Occipital lobe (tissue), 2 donors: Measurements from ENCODE around the gene RAB7B. TPM values are rescaled to one million over a fixed set of nuclear protein-coding genes. Genes with fewer than 3 reads are reported as not detected.

Experiments used
- DNase-seq: peaks from one replicate; lab custom pipeline; 2025; lab: John Stamatoyannopoulos, UW
- total RNA-seq: library from RNA; depleted of rRNA; stranded (reverse); fragments of >200 nt; gene quantifications from one replicate; pipeline ENCODE4 v1.2.3, GENCODE V29; 2014

RAB7B gene
- total RNA-seq, 1 donor from 2014 or later: 0.78 TPM

DNA sequence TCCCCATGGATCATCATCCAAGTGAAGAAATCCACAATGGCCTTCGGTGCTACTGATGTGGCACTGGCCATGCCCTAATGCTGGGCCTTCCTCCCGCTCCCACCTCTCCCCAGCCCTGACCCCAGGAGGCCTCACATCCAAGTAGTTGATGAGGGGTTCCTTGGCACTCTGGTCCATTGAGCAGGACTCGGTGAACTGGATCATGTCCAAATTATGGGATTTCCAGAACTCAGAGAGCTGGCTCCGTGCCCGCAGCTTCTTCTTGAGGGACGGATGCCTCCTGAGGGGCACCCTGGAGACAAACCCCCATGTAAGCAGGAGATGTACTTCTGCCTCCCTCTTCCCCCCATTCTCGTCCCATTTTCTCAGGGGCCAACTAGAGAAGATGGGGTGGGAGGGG is 19.6 kb upstream of the RAB7B start:
- DNase-seq: no peak

DNA sequence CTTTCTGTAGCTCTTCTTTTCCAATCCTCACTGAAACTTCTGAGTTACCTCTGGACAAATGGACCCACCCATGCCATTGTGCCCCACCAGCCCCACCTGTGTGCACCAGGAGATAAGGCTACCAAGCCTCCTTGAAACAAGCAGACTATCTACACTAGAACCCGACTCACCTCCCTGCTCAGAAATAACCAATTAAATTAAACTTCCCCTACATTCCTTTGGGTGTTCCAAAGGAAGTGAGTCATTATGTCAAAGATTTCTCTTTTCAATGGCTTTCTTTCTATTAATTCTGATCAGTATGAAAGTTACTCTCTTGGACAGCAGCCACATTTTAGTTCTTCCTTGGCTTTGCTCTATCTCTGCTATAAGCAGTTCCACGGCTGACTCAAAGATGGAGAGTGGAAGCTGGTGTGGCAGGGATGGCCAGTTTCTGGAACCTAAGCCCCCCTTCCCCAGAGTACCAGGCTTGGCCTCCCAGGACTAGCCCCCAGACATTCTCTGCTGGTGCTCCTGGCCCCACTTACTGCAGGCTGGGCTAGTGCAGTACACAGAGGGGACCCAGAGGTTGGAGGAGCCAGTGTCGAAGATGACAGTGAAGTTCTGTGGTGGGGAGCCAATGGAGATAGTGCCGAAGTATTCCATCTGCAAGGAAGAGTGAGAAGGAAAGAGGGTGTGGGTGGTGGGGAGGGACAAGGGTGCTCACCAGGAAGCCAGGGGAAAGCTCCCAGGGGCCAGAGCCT is 18.6 kb upstream of the RAB7B start:
- DNase-seq: no peak

DNA sequence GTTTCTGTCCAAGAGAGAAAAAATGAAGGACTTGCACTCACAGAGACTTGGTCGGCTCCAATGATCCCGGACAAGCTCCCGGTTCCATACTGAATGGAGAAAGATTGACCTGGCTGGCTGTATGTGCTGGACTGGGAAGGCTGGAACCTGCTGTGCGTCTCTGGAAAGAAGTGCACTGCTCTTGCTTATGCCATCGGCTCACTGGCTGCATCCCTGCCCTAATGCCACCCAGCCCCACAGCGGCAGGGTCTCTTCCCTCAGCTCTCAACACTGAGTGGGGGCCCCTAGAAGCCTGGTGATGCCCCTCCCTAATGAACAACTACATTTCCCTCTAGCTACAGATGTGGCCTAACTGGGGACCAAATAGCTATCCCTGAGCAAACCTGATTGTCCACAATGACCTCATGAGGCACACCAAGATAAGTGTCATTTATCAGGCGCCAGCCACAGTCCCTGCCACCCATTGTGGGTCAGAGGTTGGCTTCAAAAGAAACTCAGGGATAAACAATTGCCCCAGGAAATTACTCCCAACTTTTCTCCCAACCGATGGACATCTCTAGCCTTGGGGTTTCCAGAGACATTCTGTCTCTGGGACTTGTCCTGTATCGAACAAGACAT is 17.9 kb upstream of the RAB7B start:
- DNase-seq: no peak

DNA sequence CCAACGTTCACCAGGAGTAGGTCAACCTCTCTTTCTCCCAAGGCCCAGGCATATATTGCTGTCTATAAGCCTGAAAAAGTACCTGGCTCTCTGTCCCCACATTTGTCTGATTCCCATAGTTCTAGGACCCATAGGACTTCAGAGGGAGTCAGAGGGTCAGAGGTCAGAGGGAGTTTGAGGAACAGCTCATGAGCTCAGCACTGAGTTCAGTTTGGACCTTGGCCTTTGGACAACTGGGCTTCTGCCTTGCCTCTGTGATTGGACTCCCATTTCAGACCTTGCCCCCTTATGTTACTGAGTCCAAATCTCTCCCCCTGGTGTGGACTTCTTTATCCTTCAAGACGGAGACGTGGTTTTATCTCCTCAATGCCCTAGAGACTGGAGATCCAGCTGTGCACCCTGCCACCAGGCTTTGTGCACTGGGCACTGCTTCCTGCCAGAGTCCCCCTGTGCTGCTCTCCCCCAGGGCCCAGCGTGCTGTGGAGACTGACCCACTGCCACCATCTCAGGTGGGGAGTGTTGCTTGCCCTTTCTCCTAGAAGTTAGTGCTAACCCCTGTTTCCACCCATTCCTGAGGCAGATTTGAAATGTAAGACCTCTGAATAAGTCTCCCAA is 17.3 kb upstream of the RAB7B start:
- DNase-seq: no peak

DNA sequence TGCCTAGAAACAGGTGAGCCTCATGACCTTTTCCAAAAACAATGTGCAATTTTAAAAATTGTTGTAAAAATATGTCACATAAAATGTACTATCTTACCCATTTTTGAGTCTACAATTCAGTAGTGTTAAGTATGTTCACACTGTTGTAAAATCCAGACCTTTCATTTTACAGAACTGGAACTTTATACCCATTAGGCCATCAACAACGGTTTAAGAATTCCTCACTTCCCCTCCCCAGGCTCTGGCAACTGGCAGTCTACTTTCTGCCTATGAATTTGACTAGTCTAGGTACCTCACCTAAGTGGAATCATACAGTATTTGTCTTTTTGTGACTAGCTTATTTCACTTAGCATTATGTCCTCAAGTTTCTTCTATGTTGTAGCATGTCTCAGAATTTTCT is 11.9 kb upstream of the RAB7B start:
- DNase-seq: no peak

DNA sequence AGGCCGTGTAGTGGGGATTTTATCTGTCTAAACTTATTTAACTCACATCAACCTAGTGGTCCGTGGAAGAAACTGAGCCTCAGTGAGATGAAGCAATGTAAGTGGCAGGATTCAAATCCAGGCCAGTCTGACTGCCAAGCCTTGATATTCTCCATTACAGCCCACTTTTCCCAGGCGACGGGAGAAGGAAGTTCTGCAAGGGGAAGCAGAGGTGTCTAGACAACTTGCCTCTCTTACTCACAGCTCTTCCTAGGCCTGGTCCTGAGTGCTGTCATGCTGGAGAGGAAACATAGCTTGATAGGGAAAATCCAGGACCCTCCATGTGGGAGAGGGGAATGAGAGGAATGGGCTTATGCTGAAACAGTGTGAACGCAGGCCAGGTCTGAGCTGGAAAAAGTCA is 11.4 kb upstream of the RAB7B start:
- DNase-seq: no peak

DNA sequence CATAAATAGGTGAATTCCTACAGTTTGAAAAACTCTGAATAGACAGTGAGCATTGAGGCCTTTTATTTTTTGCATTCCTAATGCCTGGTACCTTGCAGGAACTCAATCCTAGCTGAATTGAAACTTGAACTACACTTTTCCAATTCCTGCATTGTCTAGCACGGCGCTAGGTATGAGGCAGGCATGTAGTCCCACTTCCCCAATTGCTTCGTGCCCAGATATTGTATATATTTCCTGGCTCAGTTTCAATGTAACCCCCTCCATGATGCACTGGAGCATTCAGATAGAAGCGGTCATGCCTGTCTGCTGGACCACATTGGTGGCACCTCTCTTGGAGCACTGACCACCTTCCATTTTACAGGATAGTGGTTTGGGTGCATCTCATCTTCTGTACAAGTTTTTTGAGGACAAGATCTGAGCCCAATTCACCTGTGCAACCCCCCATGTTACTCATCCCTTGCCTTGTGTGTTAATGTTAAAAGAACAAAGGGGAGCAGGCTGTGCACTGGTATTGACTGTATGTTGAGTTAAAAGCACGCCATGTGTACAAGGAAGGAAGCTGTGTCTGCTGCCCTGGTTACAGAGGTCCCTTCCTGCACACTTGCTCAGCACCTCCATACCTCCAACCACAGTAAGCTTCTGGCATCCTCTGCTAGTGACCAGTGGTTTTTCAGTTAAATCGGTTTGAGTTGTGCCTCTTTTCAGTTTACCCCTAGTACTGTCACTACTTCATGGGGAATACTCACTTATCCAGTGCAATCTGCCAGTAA is 10.0 kb upstream of the RAB7B start:
- DNase-seq: no peak

DNA sequence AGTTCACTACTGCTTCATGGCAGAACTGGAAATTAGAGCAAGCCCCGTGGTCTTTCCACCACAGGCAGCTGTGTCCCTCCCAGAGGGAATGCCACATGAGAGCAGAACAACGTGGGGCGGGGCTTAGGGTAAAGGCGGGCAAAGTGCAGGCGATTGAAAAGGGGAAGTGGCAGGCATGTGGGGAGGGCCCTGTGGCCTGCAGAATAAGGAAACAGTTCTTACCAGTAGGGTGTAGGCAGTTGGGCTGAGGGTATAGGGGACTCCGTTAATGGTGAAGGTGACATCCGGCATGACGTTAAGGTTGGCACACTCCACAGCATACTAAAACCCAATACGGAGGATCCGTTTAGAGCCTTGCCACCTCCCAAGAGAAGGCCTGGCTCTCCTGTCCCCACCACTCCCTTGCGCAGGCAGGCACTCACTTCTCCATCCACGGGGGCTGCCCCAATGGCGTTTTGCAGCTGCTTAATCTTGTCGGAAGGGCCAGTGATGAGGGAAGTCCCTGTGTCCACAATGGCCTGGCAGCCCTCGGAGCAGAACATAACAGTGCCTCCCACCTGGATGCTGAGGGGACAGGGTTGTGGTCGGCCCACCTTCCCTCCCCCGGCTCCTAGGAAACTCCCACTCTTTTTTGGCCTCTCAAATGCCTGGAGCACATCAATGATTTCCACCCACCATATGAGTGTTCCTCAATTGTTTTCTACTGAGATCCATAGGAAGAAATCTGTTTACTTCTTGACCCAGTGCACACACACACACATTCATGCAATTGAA is 9.1 kb upstream of the RAB7B start:
- DNase-seq: no peak

DNA sequence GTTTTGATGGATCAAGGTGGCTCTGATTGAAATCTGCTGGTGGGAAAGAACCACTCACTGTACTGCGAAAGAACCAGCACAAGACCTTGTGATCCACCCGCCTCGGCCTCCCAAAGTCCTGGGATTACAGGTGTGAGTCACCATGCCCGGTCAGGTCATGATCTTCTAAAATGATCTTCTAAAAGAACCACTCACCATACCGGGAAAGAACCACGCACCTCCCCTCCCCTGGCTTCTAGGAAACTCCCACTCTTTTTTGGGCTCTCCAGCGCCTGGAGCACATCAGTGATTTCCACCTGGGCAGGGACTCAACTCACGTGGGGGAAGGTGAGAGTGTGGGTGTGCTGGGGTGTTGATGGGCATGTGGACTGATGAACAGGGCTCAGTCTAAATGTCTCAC is 7.9 kb upstream of the RAB7B start:
- DNase-seq: no peak

DNA sequence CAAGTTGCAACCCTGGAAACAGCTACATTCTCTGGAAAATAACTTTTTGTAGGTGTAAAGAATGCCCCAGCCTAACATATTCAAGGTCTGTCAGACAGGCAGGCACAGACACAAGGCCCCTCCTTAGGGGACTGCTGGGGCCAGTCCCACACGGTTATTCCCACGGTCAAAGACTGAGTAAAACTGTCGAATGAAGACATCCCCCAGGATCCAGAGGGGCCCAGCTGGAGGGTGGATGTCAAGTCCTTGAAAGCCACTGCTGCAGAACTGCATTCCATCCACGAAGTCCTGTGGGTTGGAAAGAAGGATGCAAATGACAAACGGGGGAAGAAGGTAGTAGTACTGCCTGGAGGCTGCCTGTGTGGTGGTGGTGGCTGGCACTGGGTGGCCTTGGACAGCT is 6.9 kb upstream of the RAB7B start:
- no peak for DNase-seq

DNA sequence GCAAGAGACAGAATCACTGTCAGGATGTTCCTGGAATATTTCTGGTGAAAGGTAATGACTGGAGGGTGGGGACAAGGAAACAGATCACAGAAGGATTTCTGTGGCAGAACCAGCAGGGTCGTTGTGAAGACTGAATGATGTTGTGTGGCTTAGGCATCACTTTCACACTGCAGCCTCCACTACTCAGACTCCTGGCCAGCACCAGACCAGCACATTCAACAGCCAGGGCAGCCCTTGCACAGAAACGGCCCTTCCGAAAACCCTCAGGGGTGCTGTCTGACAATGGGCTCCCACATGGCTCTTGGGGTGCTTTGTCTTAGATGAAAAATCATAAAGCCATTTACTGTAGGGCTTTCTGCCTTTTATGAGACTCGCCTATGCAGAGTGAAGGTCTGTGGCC is 3.8 kb upstream of the RAB7B start:
- no peak for DNase-seq

DNA sequence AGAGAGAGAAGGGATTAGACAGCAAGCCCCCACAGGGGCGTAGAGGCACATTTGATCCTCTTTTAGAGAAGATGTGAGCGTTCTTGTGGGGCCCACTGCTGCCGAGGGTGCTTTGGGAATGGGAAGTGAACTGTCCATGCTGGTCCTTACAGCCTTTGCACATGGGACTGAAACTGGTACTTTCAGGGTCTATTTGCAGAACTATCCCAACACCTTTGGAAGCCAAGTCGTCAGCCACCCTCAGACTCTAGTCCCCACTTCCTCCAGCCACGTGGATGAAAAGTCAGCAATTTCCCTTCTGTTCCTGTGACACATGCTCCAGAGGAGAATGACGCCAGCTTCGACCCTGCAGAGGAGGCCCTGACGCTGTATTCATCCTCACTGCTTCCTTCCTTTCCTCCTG is 2.6 kb upstream of the RAB7B start:
- no peak for DNase-seq

DNA sequence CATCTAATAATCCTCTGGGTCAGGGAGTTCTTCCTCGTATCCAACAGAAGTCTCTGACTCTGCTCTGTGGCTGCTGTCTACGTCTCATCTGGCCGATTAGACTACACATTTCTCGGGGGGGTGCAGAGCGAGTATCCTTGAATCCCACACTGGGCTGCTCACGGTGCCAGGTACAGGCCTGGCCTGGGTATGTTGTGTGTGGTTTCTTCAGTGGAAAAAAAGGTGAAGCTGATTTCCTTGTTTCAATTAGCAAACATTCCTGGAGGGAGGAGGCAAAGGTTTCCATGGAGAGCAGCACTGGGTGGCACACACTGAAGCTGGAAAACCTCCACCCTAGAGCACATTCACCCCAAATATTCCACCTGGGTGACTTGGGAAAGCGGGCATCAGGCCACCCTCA is 2.0 kb upstream of the RAB7B start:
- DNase-seq: no peak

DNA sequence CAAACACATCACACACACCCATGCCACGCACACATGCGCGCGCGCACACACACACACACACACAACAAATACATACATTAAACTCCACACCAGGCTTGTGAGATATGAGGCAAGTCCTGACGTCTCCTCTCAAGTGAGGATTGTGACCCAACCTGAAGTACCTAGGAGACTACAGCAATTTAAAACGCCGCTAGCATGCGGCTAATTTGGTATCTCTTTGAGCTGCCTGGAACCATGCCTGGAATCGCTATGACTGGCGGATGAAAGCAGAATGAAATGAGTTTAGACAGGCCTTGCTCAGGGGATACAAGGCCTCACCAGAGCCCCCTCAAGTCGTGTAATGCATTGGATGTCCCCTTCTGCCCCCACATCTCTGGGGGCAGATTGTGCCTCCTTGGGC is 1.6 kb upstream of the RAB7B start:
- DNase-seq: no peak

DNA sequence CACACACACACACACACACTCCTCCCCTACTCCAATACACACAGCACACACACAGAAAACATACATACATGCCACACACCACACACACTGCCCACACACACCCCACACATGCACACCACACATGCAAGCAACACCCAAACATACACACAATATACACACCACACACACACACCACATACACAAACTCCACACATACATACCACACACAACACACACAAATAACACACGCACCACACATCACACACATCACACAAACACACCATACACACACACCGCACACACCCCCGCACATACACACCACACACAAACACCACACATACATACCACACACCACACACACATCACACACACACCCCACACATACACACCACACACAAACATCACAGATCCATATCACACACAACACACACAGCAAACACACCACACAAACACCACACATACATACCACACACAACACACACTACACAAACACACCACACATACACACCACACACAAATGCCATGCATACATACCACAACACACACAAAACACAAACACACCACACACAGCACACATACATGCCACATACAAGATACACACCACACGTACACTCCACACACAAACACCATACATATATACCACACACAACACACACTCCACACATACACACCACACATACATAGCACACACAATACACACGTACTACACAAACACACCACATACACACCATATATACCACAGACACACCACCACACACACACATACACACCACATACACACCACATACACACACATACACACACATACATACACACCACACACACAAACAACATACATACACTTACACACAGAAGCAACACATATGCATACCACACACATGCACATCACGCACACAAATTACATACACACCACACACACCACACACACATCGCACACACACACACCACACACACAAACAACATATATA is 932 bp upstream of the RAB7B start:
- no peak for DNase-seq

DNA sequence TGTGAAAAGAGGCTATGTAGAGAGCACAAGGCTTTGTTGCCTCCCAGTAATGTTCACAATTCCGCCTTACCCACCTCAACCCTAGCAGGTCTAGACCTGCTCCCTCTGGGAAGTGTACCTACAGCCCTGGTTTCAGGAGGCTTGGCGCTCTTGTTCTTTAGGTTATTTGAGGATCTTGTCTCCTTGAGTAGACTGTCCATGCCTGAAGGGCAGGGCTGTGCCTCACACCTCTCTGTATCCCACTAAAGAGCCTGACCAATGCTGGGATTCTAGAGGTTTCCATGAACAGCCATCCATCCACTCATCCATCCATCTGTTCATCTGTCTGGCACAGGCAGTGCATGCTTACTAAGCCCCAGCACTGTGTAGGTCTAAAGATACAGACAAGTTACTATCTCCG is 1.0 kb downstream of the RAB7B start:
- DNase-seq: no peak

DNA sequence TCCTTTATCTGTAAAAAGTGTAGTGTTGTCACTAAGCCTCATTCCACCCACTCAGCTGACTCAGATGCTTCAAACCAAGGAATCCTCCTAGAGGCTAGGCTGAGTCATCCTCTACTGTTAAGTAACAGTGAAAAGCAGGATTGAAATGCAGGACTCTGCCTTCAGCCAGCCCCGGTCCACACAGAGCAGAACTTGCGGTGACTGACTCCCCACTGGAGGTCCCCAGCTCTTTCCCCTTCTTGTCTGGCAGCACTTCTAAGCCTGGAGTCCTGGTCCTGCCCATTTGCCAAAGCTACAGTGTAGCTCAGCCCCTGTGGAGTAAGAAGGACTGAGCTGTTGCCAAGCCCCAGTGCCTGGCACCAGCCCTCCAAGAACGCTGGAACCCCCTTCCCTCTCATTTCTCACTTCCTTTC is 1.7 kb downstream of the RAB7B start:
- DNase-seq: peak; percentile 49

DNA sequence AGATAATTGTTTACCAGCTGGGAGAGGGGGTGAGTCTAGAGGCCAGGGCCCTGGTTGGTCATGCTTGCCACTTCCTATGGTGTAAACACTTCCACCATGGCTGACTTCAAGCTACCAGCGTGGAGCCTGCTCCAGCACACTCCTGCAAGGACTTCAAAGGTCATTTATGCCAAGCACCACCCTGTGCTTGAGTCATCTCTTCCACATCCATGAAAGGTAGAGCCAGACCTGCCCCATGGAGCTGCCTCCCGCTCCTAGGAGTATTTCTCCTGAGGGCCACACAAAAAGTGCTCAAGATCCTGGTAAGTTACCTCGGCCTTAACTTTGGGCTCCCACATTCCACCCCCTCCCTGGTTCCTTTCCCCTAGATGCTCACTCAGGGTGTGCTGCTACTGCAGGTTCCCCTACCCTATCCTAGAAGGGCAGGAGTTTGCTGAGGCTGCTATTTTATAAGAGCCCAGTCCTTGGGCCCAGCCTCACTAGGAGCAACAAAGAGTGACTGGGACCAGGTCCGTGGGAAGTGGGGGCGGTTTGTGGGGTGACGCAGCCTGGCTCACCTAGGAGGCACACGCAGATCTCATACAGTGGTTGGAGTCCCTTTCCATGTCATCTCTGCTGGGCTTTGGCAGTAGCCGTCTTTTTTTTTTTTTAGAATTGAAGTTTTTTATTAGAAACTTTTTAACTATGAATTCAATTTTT is 2.4 kb downstream of the RAB7B start:
- DNase-seq: no peak

DNA sequence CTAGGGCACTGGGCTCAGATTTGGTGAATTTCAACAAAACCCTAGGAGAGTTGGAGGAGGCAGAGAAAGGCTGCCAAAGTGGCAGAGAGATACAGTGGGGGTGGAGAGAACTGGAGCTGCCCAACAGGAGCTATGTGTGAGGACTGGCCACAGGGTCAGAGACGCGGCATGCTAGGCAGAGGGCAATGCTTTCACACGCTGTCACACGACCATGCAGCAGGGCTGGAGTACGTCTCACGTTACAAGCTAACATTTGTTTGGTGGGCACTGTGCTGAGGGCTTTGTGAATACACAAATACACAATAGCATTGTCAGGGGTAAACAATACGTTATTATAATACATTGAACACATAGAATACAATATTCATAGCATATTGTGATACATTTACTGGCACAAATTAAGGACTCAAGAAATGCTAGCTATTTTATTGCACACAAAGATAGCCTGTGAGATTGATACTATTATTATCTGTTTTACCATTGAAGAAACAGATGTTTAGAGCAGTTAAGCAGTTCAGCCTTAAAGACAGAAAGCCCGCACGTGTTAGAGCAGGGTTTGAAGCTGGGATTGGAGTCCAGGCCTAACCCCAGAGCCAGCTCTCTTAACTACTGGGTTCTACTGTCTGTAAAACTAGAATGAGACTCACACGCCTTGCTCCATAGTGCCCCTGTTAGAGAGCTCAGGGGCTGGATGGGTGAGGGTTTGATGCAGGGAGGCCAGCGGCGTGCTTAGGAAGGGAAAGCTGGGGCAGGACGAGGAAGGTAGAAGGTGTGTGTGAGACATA is 4.5 kb downstream of the RAB7B start:
- peak; percentile 54 for DNase-seq
